Measurements from ENCODE around the gene F2R.
"Not testable (repeated sequence)": the region's sequence is repeated elsewhere in the genome, so short reads cannot be mapped to it uniquely, and the experiment has no call there.

The F2R gene

DNA sequence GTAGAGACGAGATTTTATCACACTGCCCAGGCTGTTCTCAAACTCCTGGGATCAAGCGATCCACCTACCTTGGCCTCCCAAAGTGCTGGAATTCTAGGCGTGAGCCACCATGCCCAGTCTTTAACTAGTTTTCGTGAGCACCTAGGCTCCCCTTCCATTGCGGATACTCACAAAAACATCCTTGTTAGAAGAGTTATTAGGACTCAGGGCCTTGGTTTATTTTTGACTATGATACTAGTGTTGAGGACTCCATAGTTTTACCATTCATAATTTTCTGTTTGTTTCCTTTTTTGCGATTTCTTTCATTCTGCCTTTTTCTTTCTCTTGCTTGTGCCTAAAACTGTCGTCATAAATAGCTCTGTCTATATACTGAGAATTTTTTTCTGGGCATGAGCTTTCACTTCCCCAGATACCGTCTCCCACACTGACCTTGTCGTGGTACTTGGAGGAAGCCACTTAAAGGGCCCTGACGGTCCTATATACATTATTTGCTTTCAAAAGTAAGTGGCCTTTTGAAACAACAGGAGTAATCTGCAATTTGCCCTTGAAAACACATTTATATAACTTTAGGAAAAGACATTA, 5.2 kb downstream of the F2R start:
- no peak for DNase-seq

DNA sequence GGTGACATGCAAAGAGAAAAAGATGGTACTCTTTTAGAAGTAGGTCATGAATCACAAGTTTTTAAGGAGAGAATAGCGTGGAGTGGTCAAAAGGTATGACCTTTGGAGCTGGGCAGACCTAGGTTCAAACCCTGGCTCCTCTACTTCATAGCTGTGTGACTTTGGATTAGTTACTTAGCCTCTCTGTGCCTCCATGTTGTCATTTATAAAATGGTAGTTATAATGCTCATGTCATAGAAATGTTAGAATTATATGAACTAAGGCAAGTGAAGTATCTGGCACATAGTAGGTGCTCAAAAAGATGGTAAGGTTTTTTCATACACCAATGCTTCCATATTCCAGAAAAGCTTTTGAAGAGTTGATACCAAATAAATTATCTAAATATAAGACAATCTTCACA, 7.3 kb downstream of the F2R start:
- DNase-seq = no peak

DNA sequence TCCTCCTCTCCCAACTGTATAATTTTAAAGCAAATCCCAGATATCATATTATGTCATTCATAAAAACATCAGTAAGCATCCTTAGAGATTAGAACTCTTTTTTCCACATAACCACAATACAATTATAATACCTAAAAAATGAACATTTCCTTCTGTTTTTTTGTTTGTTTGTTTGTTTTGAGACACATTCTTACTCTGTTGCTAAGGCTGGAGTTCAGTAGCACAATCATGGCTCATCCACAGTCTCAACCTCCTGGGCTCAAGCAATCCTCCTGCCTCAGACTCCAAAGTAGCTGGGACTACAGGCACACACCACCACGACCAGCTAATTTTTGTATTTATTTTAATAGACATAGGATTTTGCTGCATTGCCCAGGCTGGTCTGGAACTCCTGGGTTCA, 8.0 kb downstream of the F2R start:
- DNase-seq = no peak

DNA sequence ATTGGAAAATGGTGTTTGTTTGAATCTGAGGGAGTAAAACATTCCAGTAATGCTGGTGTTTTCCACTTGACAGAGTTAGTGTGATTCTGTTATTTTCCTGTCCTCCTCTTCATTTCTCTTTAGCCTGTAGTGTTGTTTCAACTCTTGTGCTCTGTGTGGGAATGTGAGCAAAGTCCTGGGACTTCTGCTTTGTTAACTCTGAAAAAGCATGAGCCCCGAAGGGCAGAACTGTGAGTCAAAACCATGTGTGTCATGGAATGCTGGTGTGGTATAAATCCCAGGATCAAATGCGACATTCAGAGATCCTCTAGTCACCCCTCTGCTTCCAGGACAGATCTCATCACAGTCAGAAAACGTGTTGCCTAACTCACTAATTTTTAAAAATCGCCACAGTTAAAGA, 8.9 kb downstream of the F2R start:
- DNase-seq = no peak

DNA sequence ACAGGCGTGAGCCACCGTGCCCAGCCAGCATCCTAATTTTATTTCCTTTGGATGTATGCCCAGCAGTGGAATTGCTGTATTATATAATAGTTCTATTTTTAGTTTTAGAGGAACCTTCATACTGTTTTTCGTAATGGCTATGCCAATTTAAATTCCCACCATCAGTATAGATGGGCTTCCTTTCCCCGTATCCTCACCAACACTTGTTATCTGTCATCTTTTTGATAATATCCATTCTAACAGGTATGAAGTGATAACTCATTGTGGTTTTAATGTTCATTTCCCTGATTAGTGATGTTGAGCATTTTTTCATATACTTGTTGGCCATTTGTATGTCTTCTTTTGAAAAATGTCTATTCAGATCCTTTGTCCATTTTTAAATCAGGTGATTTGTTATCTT, 13.0 kb downstream of the F2R start:
- no peak for DNase-seq

DNA sequence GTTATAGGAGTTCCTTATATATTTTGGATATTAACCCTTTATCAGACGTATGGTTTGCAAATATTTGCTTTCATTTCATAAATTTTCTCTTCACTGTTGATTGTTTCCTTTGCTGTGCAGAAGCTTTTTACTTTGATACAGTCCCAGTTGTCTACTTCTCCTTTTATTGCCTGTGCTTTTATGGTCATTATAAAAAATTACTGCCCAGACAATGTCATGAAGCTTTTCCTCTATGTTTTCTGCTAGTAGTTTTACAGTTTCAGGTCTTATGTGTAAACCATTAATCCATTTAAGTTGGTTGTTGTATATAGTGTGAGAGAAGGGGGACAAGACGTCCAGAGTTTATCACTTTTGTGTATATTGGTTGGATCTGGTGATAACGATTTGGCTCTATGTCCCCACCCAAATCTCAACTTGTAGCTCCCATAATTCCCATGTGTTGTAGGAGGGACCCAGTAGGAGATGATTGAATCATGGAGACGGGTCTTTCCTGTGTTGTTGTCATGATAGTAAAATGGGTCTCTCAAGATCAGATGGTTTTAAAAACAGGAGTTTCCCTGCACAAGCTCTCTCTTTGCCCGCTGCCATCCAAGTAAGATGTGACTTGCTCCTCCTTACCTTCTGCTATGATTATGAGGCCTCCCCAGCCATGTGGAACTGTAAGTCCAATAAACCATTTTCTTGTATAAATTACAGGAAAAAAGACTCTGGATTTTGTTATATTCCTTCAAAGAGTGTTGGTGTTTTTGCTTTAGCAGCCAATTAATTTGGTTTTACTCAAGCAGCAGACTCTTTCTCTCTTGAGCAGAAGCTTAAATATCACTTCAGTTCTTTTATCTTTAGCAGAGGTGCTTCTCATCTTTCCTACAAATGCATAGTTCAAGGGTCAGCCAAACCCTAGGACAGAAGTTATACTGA, 13.7 kb downstream of the F2R start:
- no peak for DNase-seq

DNA sequence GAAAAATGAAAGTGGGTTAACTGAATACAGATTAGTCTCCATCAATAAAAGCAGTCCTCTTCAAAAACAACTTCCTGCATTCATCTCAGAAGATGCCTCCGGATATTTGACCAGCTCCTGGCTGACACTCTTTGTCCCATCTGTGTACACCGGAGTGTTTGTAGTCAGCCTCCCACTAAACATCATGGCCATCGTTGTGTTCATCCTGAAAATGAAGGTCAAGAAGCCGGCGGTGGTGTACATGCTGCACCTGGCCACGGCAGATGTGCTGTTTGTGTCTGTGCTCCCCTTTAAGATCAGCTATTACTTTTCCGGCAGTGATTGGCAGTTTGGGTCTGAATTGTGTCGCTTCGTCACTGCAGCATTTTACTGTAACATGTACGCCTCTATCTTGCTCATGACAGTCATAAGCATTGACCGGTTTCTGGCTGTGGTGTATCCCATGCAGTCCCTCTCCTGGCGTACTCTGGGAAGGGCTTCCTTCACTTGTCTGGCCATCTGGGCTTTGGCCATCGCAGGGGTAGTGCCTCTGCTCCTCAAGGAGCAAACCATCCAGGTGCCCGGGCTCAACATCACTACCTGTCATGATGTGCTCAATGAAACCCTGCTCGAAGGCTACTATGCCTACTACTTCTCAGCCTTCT, 16.6 kb downstream of the F2R start:
- no peak for DNase-seq

DNA sequence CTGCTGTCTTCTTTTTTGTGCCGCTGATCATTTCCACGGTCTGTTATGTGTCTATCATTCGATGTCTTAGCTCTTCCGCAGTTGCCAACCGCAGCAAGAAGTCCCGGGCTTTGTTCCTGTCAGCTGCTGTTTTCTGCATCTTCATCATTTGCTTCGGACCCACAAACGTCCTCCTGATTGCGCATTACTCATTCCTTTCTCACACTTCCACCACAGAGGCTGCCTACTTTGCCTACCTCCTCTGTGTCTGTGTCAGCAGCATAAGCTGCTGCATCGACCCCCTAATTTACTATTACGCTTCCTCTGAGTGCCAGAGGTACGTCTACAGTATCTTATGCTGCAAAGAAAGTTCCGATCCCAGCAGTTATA, 17.1 kb downstream of the F2R start:
- DNase-seq = peak in 1 of 2 donors; percentile 11

DNA sequence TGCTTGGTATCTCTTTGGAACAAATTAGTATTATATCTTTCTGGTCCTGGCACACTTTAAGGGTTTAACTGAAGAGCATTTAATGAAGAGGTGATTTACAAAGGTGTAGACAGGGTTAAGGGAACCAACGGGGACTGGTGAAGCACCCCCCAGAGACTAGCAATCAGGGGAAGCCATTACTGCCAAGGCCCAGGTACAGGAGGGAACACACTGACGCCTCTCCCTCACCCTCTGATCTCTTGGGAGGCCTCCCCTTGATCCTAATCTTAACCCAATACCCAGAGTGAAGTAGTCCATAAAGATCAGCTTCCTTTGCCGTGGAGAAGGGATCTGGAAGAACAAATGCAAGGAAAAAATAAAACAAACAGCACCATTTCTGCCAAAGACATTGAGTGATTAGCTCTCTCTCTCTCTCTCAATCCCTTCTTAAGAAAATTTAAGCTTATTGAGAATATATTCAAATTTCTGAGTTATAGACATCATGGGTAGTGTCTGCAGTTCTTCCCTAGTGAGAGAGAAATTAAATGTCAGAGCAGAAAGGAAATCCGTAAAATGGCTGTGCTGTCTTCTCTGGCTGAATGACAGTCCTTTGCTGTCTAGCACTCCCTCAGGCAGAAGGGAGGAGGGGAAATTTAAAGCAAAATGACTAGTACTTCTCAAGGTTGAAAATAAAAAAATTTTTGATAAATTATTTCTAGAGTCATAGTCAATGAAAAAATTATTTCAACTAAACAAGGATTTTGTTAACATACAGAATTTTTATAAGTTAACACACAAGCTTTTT, 20.0 kb downstream of the F2R start:
- DNase-seq = no peak

DNA sequence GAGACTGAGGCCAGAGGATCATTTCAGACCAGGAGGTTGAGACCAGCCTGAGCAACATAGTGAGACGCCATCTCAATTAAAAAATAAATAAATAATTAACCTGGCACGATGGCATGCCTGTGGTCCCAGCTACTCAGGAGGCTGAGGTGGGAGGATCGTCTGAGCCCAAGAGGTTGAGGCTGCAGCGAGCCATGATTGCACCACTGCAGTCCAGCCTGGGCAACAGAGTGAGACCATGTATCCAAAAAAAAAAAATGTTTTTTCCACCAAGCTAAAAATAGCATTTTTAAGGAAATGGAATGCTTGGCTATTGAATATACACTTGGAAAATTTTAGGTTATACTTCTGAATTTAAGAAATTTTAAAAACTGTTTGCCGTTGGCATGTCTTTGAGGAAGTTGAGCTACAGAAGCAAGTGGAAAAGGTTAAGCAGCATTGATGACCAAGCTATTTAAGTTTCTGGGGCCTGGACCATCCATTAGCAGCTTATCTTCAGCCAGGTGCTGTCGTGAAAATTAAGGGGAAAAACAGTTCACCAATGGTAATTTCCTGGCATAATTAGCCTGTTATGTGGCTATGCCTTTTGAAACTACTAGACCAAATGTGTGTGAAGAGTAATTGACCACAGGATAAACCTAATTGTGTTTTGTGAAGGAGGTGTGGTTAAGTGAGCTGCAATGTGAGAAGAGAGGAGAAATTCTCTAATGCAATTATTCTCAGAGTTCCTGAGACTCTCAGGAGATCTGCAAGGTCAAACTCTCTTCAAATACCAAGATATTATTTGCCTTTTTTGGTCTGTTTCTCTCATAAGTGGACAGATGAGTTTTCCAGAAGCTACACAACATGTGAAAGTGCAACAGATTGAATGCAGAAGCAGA, 21.0 kb downstream of the F2R start:
- no peak for DNase-seq

DNA sequence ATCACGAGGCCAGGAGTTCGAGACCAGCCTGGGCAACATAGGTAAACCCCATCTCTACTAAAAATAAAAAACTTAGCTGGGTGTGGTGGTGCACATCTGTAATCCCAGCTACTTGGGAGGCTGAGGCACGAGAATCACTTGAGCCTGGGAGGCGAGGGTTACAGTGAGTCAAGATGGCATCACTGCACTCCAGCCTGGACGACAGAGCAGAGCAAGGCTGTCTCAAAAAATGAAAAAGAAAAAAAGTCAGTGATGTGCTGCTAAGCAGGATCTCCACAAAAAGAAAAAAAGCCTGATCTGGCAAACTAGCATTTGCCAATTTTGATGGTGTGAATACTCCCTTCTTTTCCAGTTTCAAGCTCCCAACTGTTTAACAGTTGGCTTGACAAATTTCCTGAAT, 21.9 kb downstream of the F2R start:
- DNase-seq = no peak

DNA sequence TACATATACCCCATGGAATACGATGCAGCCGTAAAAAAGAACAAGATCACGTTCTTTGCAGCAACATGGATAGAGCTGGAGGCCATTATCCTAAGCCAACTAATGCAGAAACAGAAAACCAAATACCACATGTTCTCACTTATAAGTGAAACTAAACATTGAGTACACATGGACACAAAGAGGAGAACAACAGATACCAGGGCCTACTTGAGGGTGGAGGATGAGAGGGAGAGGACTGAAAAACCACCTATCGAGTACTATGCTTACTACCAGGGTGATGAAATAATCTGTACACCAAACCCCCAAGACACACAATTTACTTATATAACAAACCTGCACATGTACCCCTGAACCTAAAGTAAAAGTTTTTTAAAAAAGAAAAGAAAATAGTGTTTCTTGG, 25.6 kb downstream of the F2R start:
- DNase-seq = not testable (repeated sequence)

DNA sequence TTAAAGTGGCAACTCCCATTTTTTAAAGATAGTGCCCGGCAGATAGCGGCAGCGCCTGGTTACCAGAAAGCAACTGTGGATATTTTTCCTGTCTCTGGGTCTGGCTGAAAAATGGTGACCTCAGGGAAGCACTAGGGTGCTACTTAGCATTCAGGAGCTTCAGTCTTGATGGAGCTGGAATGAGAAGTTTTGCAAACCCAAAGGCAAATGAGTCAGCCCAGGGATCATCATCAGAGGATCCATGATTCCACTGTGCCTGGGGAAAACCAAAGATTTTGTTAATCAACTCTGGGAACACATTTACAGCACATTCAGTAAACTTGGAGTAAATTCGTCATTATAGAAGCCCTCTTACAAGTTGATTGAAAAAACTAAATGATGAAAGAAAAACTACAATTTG, 26.7 kb downstream of the F2R start:
- no peak for DNase-seq

DNA sequence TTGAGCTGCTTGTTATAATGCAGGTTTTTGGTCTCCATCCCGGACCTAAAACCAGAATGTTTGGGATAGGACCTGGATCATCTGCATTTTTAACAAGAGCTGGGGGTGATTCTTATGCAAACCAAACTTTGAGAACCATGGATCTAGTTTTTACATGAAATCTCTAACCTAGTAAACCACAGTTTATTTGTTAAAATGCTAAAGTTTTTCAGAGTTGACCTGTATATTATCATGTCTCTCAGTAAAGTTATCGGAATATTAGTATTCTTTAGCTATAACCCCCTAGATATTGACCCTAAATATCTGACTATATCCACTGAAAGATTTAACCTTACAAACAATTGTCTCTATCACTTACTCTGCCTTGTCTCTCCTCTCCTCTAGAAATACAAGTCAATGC, 28.7 kb downstream of the F2R start:
- no peak for DNase-seq

DNA sequence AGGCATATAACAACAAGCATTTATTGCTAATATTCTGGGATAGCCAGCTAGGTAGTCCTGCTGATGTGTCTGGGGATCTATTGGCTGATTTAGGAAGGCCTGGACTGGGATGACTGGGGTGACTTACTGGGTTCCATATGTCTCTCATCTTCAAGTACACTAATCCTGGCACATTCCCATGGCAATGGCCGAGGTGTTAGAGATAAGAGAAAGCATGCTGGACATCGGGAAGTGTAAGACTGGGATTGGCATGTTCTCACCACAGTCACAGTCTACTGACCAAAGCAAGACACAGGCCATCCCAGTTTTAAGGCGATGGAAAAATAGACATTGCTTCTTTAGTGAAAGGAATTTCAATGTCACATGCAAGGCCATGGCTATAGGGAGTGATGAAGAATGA, 29.7 kb downstream of the F2R start:
- DNase-seq = no peak

DNA sequence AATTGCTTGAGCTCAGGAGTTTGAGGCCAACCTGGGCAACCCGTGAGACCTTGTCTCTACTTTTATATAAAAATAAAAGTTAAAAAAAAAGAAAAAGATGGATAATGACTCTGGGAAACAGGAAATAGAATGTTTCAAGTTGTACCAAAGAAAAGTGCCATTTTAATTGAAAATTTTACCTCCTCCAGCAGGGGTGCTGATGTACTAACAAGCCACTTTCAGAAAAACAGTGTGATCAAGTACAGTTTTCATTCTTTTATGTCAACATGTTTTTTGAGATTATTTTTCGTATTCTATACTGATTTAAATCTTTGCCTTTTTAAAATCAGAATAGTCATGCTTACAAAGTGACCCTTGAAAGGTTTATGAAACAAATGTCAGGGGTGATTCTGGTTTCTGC, 30.8 kb downstream of the F2R start:
- DNase-seq = no peak

DNA sequence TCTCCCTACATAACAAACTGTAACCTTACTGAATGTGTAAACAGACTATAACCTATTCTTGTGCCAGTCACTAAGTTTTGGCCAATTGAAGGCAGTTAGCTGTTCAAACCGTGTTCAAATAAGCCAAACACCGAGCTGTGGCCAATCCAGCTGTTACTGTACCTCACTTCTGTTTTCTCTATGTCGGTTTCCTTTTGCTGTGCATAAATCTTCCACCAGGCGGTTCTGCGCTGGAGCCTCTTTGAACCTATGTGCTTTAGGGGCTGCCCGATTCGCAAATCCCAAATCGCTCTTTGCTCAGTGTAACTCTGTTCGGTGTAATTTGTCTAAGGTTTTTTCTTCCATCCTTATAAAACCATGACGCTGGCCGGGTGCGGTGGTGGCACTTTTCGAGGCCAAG, 31.8 kb downstream of the F2R start:
- DNase-seq = no peak

DNA sequence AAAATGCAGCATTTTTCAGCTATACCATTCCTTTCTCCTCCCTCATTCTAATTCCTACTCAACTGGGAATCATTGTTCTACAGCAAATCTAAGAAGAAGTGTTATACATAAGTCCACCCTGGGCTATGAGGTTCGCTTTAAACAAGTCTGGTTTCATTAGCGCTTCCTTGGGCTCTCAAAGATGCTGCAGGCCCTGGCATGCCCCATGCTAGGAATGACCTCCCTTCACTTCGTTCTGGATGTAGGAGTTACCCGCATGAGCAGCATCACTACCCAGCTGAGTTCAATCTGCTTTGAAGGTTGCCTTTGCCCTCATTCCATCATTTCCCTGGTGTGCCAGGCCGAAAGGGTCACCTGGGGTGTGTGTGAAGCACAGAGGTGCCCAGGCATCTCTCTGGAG, 35.4 kb downstream of the F2R start:
- no peak for DNase-seq

DNA sequence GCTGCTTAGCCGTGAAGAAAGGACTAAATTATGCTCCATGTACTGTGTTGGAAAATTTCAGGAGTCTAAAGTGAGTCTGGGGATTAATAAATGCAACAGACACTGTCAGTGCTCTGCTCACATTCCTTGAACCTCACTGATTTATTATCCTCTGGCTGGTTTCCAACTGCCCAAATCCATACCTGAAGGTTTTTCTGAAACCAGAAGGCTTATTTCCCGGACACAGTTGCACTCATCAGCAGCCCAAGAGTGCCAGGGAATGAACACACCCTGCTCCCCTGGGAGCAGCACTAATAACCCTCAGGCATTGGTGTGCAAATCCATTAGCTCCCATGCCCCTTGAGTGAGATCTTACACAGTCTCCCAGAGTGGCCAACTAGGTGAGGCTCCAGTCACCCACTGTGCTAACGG, 38.7 kb downstream of the F2R start:
- no peak for DNase-seq

DNA sequence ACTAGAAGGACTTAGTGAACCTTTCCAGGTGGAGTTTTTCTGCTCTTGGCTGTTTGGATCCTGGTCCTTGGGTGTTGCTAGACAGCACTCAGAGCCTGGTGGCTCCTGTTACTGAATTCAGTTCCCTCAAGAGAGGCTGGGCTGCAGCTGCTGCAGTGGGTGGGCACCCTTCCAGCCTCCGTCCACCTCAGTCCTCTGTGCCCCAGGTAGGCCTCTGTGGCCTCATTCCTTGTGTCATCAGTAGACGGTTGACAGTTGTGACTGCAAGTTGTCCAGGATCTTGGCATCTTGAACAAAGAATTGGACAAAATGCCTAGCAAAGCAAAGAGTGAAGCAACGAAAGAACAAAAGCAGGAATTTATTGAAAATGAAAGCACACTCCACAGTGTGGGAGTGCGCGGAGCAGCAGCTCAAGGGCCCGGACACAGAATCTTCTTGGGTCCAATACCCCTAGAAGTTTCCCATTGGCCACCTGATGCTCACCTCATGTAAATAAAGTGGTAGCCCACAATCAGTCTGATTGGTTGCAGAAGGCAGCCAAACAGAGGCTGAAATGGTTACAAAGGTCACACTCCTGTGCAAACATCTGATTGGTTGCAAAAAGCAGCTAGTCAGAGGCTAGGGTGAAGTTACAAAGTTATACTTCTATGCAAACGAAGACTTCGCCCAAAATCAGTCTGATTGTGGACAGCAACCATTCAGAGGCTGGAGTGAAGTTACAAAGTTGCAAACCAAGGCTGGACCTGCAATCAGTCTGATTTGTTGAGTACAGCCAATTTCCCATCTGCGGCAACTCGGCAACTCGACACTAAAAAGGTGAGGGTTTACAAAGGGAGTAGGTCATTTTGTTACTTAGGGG, 40.1 kb downstream of the F2R start:
- no peak for DNase-seq

DNA sequence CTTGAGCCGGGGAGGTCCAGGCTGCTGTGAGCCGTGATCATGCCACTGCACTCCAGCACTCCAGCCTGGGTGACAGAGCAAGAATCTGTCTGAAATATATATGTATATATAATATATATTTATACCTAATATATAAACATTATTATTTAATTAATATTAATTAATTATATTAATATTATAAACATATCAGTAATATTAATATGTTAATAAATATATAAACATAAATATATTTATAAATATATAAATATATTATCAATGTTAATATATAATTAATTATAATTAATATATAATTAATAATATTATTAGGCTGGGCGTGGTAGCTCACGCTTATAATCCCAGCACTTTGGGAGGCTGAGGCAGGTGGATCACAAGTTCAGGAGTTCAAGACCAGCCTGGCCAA, 41.1 kb downstream of the F2R start:
- no peak for DNase-seq
